Caco-2 (cell line): ENCODE data around the gene PRPH. TPM values are rescaled to one million over a fixed set of nuclear protein-coding genes. Genes with fewer than 3 reads are reported as not detected.

Experiments
- BruUV-seq: library from RNA; stranded (reverse); fragments of 400-500 nt; replicated peaks from 2 replicates; lab custom pipeline; 2021; lab: Mats Ljungman, UMichigan
- CTCF ChIA-PET: fragments of 300-600 bp; sonication (Branson Sonifier 250); formaldehyde crosslinking; loops from one replicate; lab custom pipeline; 2022; ENCODE audit warnings: antibody characterized with exemption; lab: Charles Lee
- POLR2A ChIA-PET: fragments of 300-600 bp; sonication (Branson Sonifier 250); formaldehyde crosslinking; loops from one replicate; lab custom pipeline; 2022; ENCODE audit warnings: antibody characterized with exemption; lab: Charles Lee
- DNase-seq, 2 experiments: peaks; one replicate each; pipeline versions ENCODE4 v3.0.0 to v3.0.0-alpha.2; 2020 to 2022
- H3K27me3 ChIP-seq: replicated peaks from 2 replicates; pipeline ENCODE4 v1.6.0; 2011; ENCODE audit warnings: low read length; ENCODE audit not compliant: control insufficient read depth, insufficient read depth
- H3K36me3 ChIP-seq: 2 replicates; pipeline ENCODE4 v1.5.1; 2011; ENCODE audit warnings: low read length; ENCODE audit not compliant: control insufficient read depth, insufficient read depth
- H3K4me1 ChIP-seq: fragments of 250-450 bp; sonication (Bioruptor Pico); 2 replicates; pipeline ENCODE4 v1.5.1; 2020; ENCODE audit warnings: mild to moderate bottlenecking
- H3K4me3 ChIP-seq: 2 replicates; pipeline ENCODE4 v1.5.1; 2011; ENCODE audit warnings: low read depth, mild to moderate bottlenecking, control low read depth, low read length
- H3K9me3 ChIP-seq: fragments of 250-450 bp; sonication (Bioruptor Pico); 2 replicates; pipeline ENCODE4 v1.5.1; 2020; ENCODE audit warnings: mild to moderate bottlenecking, moderate library complexity
- H3K27ac Mint-ChIP-seq: one replicate; pipeline ENCODE4 v1.8.0; 2022; ENCODE audit warnings: mixed read lengths; ENCODE audit not compliant: unreplicated experiment
- H3K27me3 Mint-ChIP-seq: one replicate; pipeline ENCODE4 v1.8.0; 2022; ENCODE audit warnings: mixed read lengths; ENCODE audit not compliant: insufficient read depth, unreplicated experiment
- H3K36me3 Mint-ChIP-seq: one replicate; pipeline ENCODE4 v1.8.0; 2022; ENCODE audit warnings: mild to moderate bottlenecking, mixed read lengths; ENCODE audit not compliant: insufficient read depth, unreplicated experiment
- H3K4me1 Mint-ChIP-seq: one replicate; pipeline ENCODE4 v1.8.0; 2022; ENCODE audit warnings: low read depth, mixed read lengths; ENCODE audit not compliant: unreplicated experiment
- H3K4me3 Mint-ChIP-seq: one replicate; pipeline ENCODE4 v1.8.0; 2022; ENCODE audit warnings: mild to moderate bottlenecking, moderate library complexity, mixed read lengths; ENCODE audit not compliant: unreplicated experiment
- H3K9me3 Mint-ChIP-seq: one replicate; pipeline ENCODE4 v1.8.0; 2022; ENCODE audit warnings: mixed read lengths; ENCODE audit not compliant: unreplicated experiment
- intact Hi-C: fragments of 100-400 bp; cut with micrococcal nuclease; formaldehyde crosslinking; loops from one replicate; pipeline ENCODE4 v1.10.0; 2022; ENCODE audit not compliant: unreplicated experiment
- total RNA-seq: library from RNA; stranded (reverse); gene quantifications from 2 replicates; pipeline ENCODE4 v1.2.3, GENCODE V29; 2022
- TF ChIP-seq, protein P1 (sequence below), 2 experiments: fragments of 200-600 bp in 1 of 2; IDR thresholded peaks; 1 replicate in 1 of 2; 2 replicates in 1 of 2; pipeline versions ENCODE4 v1.5.1 to v1.8.0; 2011 to 2022; ENCODE audit warnings: antibody characterized with exemption in 1 of 2, control low read depth in 1 of 2, inconsistent platforms in 1 of 2, low read depth in 1 of 2, low read length in 1 of 2, mild to moderate bottlenecking in 1 of 2, moderate library complexity in 1 of 2; ENCODE audit not compliant: insufficient read depth in 1 of 2, severe bottlenecking in 1 of 2, unreplicated experiment in 1 of 2

PRPH gene
- total RNA-seq, 1 experiment from 2014 or later = 4.9 TPM

DNA sequence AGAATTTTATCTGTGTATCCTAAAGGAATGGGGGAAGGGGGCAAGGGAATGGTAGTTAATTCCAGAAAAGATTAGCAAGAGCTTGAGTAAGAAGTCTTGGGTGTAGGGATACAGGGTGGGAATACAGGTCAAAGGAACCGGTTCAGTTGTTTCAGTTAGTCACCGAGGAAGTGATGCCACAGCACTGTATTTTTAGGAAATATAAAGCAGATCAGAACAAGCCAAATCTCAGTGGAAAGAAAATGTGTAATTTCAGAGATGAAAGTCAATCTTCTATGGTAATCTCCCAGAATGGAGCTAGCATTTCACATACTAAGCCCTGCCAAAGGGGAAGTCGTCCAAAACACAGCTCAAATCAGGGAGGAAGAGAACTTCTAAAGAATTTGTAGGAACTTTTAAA, 34.8 kb upstream of the PRPH start:
- intact Hi-C loops = loop anchor here (10.0 kb wide), 1 partner anchor 545 kb away; the partner anchor contains the start of gene CCNT1
- peaks cover 7% of the 10 kb centered on the region for H3K4me1 Mint-ChIP-seq
- H3K9me3 ChIP-seq = no peaks in the 10 kb centered on the region
- no peaks in the 10 kb centered on the region; the same call in 1 of the 2 replicates for H3K4me1 ChIP-seq
- no peaks in the 10 kb centered on the region for H3K27me3 ChIP-seq
- peaks cover 20% of the 10 kb centered on the region for H3K36me3 Mint-ChIP-seq
- no peaks in the 10 kb centered on the region for H3K9me3 Mint-ChIP-seq
- no peak overlapping the region for H3K27ac Mint-ChIP-seq
- ChIA-PET POLR2A (no interaction called here), CTCF (interaction anchor here (0.6 to 0.7 kb wide), 2 partner anchors 37 to 71 kb away, joined by 3 read pairs; no protein-coding TSS in a partner anchor)
- BruUV-seq = no TSS peak
- no peak for DNase-seq
- H3K36me3 ChIP-seq = no peaks in the 10 kb centered on the region
- no peaks in the 10 kb centered on the region for H3K27me3 Mint-ChIP-seq
- no peak overlapping the region for H3K4me3 ChIP-seq
- TF ChIP-seq, protein P1, sequence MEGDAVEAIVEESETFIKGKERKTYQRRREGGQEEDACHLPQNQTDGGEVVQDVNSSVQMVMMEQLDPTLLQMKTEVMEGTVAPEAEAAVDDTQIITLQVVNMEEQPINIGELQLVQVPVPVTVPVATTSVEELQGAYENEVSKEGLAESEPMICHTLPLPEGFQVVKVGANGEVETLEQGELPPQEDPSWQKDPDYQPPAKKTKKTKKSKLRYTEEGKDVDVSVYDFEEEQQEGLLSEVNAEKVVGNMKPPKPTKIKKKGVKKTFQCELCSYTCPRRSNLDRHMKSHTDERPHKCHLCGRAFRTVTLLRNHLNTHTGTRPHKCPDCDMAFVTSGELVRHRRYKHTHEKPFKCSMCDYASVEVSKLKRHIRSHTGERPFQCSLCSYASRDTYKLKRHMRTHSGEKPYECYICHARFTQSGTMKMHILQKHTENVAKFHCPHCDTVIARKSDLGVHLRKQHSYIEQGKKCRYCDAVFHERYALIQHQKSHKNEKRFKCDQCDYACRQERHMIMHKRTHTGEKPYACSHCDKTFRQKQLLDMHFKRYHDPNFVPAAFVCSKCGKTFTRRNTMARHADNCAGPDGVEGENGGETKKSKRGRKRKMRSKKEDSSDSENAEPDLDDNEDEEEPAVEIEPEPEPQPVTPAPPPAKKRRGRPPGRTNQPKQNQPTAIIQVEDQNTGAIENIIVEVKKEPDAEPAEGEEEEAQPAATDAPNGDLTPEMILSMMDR (IDR thresholded peaks at IDR 0.05; ENCODE audit: insufficient read depth in 1 of 2, low read depth in 1 of 2, low read length in 1 of 2, severe bottlenecking in 1 of 2, unreplicated experiment in 1 of 2) = no peak
- H3K4me3 Mint-ChIP-seq = no peak overlapping the region

DNA sequence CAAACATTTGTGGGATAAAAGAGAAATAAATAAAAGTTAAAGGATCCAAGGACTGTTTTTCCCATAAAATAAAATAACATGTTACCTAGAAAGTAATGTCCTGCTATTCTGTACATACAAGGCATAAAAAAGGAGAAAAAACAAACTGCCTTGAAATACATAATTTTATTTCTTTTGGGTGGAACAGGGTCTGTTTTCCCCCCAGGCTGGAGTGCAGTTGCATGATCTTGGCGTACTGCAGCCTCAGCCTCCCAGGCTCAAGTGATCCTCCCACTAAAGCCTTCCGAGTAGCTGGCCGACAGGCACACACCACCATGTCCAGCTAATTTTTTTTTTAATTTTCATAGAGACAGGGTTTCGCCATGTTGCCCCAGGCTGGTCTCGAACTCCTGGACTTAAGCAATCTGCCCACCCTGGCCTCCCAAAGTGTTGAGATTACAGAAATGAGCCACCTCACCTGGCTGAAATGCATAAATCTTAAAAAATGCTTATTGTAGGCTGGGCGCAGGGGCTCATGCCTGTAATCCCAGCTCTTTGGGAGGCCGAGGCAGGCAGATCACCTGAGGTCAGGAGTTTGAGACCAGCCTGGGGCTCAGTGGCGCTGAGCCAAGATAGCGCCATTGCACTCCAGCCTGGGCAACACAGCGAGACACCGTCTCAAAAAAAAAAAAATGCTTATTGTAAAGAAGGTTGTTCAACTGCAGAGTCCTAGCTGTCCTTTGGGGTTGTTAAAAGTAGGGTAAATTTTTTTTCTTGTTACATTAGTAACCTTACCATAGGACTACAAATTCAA, 34.2 kb upstream of the PRPH start:
- peaks cover 26% of the 10 kb centered on the region for H3K36me3 Mint-ChIP-seq
- ChIA-PET POLR2A (no interaction called here), CTCF (interaction anchor here (0.6 to 0.7 kb wide), 2 partner anchors 36 to 71 kb away, joined by 3 read pairs; no protein-coding TSS in a partner anchor)
- no peak overlapping the region for H3K4me3 Mint-ChIP-seq
- H3K27me3 ChIP-seq = no peaks in the 10 kb centered on the region
- H3K4me1 Mint-ChIP-seq = peaks cover 7% of the 10 kb centered on the region
- no peaks in the 10 kb centered on the region for H3K9me3 Mint-ChIP-seq
- intact Hi-C loops = loop anchor here (10.0 kb wide), 1 partner anchor 546 kb away; the partner anchor contains the start of gene CCNT1
- no peaks in the 10 kb centered on the region for H3K27me3 Mint-ChIP-seq
- H3K36me3 ChIP-seq = no peaks in the 10 kb centered on the region
- H3K9me3 ChIP-seq = no peaks in the 10 kb centered on the region
- DNase-seq = no peak
- H3K27ac Mint-ChIP-seq = no peak overlapping the region
- no peaks in the 10 kb centered on the region; the same call in 1 of the 2 replicates for H3K4me1 ChIP-seq
- no TSS peak for BruUV-seq
- H3K4me3 ChIP-seq = no peak overlapping the region
- TF ChIP-seq, protein P1 (IDR thresholded peaks at IDR 0.05; ENCODE audit: insufficient read depth in 1 of 2, low read depth in 1 of 2, low read length in 1 of 2, severe bottlenecking in 1 of 2, unreplicated experiment in 1 of 2) = no peak

- POLR2A ChIA-PET = no interaction called here
- TF ChIP-seq, protein P1 (IDR thresholded peaks at IDR 0.05; ENCODE audit: insufficient read depth in 1 of 2, low read depth in 1 of 2, low read length in 1 of 2, severe bottlenecking in 1 of 2, unreplicated experiment in 1 of 2) = no peak
- DNase-seq = no peak
- Histone ChIP-seq H3K27me3 (no peaks in the 10 kb centered on the region), H3K4me1 (peaks cover 4% of the 10 kb centered on the region), H3K36me3 (no peaks in the 10 kb centered on the region), H3K9me3 (no peaks in the 10 kb centered on the region), H3K4me3 (no peak overlapping the region)
- Mint-ChIP-seq H3K27me3 (no peaks in the 10 kb centered on the region), H3K36me3 (peaks cover 35% of the 10 kb centered on the region), H3K27ac (no peak overlapping the region), H3K9me3 (no peaks in the 10 kb centered on the region), H3K4me3 (no peak overlapping the region), H3K4me1 (peaks cover 7% of the 10 kb centered on the region)
- intact Hi-C loops = loop anchor here (10.0 kb wide), 1 partner anchor 547 kb away; the partner anchor contains the start of gene CCNT1
- BruUV-seq = no TSS peak
- CTCF ChIA-PET = no interaction called here
Observed at GRCh38 chr12:49261721-49262120, 33.2 kb upstream of the PRPH start.
